NB4 (cell line): ENCODE results near the gene DLL1.

Source experiments
- POLR2A ChIP-seq: IDR thresholded peaks from 2 replicates; pipeline ENCODE4 v1.6.1; 2011; ENCODE audit warnings: mild to moderate bottlenecking; ENCODE audit not compliant: insufficient read length; ENCODE audit errors: extremely low read depth
- TF ChIP-seq, protein P1 (sequence below): IDR thresholded peaks from 2 replicates; pipeline ENCODE4 v1.6.1; 2011; ENCODE audit warnings: low read depth, low read length
- TF ChIP-seq, protein P2 (sequence below): IDR thresholded peaks from one replicate; pipeline ENCODE4 v1.5.1; 2012; ENCODE audit warnings: low read depth, low read length

DNA sequence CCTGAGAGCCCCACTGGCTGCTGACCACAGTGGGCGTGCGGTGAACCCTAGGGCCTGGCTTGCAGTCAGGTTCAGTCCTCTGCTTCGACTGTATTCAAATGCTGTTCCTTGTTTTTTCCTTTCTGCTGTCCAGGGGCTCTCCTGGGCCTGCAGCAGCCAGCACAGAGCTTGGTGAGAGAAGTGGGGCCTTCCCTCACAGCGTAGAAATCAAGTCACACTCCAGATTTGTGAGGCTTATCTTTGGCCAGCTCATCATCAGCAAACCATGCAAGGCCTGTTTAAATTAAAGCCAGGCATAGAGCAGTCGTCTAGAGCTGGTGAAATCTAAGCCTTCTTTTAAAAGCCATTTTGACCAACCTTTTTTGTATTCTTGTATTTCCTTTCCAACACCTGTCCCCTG lies 24.1 kb upstream of the DLL1 start:
- TF ChIP-seq POLR2A = no peak
- TF ChIP-seq, protein P1, sequence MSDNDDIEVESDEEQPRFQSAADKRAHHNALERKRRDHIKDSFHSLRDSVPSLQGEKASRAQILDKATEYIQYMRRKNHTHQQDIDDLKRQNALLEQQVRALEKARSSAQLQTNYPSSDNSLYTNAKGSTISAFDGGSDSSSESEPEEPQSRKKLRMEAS = no peak
- TF ChIP-seq, protein P2, sequence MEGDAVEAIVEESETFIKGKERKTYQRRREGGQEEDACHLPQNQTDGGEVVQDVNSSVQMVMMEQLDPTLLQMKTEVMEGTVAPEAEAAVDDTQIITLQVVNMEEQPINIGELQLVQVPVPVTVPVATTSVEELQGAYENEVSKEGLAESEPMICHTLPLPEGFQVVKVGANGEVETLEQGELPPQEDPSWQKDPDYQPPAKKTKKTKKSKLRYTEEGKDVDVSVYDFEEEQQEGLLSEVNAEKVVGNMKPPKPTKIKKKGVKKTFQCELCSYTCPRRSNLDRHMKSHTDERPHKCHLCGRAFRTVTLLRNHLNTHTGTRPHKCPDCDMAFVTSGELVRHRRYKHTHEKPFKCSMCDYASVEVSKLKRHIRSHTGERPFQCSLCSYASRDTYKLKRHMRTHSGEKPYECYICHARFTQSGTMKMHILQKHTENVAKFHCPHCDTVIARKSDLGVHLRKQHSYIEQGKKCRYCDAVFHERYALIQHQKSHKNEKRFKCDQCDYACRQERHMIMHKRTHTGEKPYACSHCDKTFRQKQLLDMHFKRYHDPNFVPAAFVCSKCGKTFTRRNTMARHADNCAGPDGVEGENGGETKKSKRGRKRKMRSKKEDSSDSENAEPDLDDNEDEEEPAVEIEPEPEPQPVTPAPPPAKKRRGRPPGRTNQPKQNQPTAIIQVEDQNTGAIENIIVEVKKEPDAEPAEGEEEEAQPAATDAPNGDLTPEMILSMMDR = no peak
